HG02623 (cell line): ENCODE results near the gene ZNF207.
"Not testable (repeated sequence)": the region's sequence is repeated elsewhere in the genome, so short reads cannot be mapped to it uniquely, and the experiment has no call there.

ENCODE experiments used
- ATAC-seq: cut with Tn5 transposase; IDR thresholded peaks from one replicate; pipeline ENCODE4 v1.9.1; 2021; ENCODE audit warnings: moderate library complexity; ENCODE audit not compliant: unreplicated experiment

ZNF207 gene

DNA sequence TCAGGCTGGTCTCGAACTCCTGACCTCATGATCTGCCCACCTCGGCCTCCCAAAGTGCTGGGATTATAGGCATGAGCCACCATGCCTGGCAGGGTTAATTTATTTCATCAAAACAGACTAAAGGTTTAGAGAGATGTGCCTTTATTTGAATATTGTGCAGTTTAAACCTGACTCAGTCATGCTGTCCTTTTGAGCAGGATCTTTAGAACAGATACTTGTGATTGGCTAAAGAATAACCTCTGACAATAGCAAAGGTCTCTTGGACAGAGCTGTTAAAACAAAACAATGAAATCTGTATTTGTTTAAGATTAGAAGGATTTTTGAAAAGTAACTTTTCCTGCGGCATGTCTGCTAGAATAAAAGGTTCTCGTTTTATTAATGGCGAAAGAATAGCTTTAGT lies 36.0 kb downstream of the ZNF207 start:
- no peak for ATAC-seq

DNA sequence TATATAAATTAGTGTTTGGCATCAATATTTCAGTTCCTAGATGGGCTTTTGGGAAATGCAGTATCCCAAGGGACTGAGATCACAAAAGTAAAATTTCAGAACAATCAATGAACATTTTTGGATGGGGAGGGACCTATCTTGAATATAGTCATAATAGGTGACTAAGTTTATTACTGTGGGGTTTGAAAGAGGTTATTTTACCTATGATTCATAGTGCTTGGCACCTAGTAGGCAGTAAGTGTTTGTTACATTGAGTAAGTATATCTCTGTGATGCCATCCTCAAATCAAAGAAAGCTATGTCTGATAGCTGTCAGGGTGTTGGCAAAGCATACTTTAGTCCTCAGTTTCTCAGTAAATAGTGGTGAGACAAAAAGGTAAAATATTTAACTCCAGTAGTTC lies 36.9 kb downstream of the ZNF207 start:
- no peak for ATAC-seq

- not testable (repeated sequence) for ATAC-seq
These were observed 38.2 kb downstream of the ZNF207 start for GRCh38 chr17:32388128-32388527.

DNA sequence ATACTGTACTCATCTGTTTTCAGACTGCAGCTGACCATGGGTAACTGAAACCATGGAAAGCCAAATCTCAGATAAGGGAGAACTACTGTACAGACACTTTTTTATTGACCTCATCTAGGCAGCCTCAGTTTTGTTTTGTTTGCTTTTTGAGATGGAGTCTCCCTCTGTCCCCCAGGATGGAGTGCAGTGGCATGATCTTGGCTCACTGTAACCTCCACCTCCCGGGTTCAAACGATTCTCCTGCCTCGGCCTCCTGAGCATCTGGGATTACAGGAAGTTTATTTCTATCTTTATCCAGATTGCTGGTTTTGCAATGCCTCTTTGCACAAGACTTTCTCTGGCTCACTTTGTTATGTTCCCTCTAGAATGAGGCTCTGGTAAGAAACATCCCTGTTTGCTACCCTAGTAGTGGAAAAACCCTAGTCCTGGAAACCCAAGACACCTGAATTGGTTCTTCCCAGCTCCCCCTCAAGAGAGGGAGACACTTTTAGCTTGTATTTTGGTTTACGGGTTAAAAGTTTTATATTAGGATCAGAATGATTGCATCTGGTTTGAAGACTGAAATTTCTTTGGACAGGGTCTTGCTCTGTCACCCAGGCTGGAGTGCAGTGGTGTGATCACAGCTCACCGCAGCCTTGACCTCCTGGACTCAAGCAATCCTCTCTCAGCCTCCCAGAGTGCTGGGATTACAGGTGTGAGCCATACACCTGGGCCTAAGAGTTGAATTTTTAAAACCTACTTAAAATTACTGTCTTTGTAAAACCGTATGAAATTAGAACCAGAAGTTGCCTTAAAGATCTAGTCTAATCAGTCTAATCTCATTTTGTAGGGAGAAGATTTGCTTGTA lies 38.9 kb downstream of the ZNF207 start:
- no peak for ATAC-seq

DNA sequence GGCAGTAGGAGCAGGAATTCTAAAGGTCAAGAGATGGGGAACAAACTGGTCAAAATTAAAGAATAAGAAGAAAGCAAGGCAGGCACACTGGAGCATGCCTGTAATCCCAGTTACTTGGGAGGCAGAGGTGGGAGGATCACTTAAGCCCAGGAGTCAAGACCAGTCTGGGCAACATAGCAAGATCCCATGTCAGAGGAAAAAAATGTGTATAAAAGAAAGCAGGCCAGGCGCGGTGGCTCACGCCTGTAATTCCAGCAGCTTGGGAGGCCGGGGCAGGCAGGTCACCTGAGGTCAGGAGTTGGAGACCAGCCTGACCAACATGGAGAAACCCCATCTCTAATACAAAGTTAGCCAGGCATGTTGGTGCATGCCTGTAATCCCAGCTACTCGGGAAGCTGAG lies 43.9 kb downstream of the ZNF207 start:
- no peak for ATAC-seq

DNA sequence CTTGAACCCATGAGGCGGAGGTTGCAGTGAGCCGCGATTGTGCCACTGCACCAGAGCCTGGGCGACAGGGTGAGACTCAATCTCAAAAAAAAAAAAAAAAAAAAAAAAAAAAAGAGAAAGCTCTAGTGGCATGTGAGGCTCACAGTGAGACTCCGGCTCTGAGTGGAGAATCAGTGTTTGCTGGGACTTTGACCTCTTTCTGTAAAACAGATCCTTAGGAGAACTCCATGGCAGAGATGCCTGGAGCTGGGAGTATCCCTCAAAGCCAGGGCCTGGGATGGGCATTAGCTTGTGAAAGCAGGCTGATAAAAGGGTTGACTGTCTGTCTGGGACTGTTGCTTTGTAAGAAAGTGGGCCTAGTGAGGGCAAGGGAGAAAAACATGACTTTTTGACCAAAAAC lies 46.4 kb downstream of the ZNF207 start:
- ATAC-seq: no peak

- no peak for ATAC-seq
These were observed 49.0 kb downstream of the ZNF207 start for GRCh38 chr17:32398946-32399345.

DNA sequence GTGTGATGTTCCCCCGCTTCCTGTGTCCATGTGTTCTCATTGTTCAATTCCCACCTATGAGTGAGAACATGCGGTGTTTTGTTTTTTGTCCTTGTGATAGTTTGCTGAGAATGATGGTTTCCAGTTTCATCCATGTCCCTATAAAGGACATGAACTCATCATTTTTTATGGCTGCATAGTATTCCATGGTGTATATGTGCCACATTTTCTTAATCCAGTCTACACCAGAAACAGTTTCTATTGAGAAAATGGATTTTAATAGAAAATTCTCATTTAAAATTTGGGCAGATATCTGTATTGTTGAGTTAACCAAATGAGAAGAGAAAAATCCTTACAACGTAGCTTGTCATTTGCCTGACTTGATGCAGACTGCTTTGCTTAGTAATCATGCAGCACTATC lies 60.1 kb downstream of the ZNF207 start:
- ATAC-seq: not testable (repeated sequence)

GRCh38 chr17:32426894-32427293 lies 76.9 kb downstream of the ZNF207 start:
- no peak for ATAC-seq

DNA sequence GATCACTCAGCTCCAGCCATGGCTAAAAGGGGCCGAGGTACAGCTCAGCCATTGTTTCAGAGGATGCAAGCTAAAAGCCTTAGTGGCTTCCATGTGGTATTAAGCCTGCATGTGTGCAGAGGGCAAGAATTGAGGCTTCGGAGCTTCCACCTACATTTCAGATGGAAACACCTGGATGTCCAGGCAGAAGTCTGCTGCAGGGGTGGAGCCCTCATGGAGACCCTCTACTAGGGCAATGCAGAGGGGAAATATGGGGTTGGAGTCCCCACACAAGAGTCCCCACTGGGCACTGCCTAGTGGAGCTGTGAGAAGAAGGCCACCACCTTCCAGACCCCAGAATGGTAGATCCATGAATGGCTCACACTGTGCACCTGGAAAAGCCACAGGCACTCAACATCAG lies 79.6 kb downstream of the ZNF207 start:
- ATAC-seq: no peak
